HT1080 (cell line): ENCODE data around the gene DISC1. TPM values are rescaled to one million over a fixed set of nuclear protein-coding genes. Genes with fewer than 3 reads are reported as not detected.
"Not testable (repeated sequence)": the region's sequence is repeated elsewhere in the genome, so short reads cannot be mapped to it uniquely, and the experiment has no call there.

Experiments used
- DNase-seq: peaks from one replicate; pipeline ENCODE4 v3.0.0-alpha.2; 2015; ENCODE audit warnings: low read depth
- total RNA-seq: library from RNA; depleted of rRNA; stranded (reverse); fragments of >200 nt; shearing (Covaris generic); gene quantifications from 2 replicates; pipeline ENCODE4 v1.2.3, GENCODE V29; 2014

DISC1 gene
- total RNA-seq, 1 experiment from 2014 or later, result 5.5 TPM

DNA sequence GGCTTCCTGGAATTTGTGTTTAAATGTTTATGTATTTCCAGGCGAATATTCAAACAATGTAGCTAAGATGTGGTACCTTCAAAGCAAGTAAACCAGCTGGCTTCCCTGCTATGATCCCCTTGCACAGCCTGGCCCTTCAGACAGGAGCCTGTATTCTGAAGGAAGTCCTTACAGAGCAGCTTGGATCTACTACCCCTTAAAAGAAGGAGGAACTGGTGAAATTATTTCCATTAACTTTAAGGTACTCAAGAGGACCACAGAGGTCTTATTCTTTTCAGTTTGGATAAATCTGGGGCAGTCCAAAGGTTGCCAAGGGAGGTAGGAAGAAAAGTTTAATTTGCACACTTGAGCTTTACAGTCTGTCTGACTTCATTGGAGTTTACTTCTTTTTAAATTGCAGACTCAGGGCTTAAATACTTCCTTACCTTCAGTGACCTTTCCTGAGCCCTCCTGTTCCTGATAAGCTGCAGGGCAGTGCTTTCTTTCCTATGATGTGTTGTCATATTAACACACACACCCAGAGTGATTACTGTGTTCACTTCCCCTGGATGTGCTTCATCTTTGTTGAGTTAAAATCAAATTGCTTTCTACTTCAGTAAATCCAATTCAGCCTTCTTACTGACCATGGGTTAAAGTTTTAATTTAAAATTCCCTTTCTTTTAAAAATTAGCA, 40.5 kb downstream of the DISC1 start:
- no peak for DNase-seq

DNA sequence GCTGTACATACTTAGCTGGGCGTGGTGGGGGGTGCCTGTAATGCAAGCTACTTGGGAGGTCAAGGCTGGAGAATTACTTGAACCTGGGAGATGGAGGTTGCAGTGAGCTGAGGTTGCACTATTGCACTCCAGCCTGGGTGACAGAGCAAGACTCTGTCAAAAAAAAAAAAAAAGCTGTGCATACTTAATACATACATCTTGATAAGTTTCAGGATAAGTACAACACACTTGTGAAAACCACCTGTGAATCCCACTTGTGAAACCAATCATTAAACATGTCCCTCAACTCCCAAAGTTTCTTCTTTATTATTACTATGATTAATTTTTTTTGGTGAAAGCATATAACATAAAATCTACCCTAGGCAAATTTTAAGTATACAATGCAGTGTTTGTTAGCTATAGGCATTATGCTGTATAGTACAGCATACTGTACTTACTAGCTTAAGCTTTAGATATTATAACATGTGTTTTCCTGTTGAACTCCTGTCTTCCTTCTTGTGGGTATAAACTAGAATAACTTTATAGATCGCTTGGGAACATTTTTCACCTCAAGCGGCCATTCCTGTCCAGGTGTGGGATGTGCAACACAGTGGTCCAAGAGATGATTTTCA, 41.4 kb downstream of the DISC1 start:
- DNase-seq, result no peak

DNA sequence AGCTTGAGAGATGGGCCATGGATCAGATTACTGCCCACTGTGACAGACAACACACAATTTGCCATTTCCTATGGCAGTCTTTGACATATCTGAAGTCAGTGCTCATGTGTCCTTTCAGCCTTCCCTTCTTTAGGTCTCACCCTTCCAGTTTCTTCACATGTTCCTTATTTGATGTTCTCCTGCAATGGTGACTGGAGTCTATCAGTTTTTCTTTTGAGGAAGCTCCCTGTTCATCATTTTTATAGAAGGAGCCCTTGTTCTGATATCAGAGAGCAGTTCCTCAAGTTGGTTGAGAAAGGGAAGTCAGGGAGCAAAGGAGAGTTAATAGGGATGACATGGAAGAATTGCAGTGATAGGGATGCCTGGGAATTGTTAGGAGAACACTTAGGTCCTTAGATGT, 42.2 kb downstream of the DISC1 start:
- no peak for DNase-seq

DNA sequence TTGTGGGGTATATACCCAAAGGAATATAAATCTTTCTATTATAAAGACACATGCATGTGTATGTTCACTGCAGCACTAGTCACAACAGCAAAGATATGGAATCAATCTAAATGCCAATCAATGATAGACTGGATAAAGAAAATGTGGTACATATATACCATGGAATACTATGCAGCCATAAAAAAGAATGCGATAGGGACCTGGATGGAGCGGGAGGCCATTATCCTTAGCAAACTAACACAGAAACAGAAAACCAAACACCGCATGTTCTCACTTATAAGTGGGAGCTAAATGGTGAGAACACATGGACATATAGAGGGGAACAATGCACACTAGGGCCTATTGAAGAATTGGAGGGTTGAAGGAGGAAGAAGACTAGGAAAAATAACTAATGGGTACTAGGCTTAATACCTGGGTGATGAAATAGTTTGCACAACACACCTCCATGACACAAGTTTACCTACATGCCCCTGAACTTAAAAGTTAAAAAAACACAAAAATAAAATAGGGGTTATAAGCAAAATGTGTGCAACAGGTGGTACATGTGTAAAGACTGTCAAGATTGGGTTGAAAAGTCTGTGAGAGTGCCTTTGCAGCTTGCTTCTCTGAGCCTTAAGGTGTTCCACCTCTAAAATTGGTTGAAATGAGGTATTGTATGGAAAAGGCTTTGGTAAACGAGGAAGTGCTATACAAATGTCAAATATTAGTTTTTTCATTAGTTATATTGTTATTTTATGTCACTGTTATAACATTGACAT, 43.5 kb downstream of the DISC1 start:
- not testable (repeated sequence) for DNase-seq

DNA sequence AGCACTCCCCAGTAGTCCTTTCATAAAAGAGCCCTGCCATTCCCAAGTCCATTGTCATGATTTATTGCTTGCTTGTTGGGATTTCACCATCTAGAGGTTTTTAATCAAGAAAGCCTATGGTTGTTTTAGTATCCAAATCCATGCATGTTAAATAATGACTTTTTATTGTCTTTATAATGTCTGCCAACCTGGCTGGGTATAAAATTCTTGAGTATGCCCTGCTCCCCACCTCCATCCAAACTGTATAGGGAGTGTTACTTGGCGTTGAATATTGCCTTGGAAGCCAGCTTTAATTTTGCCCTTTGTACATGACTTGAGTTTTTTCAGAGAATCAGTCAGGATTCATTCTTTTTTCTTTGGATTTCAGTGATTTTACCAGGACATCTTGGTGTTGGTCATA, 44.2 kb downstream of the DISC1 start:
- no peak for DNase-seq

DNA sequence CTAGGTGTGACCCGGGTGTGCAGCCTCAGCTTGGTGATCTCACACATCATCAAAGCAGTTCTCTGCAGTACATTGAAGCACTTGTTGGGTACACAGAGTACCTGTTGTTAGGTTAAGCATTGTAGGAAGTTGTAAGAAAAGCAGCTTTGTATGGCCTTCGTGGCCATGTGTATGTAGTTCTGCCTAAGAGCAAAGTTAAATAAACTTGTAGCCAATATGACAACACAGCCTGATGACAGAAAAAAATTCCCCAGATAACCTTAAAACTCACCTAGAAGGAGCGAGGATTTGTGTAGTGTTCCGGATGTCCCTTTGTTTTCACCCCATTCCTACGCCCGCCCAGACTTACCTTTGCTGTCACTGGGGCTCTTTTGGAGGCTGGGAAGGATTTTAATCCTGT, 48.0 kb downstream of the DISC1 start:
- DNase-seq, result no peak

DNA sequence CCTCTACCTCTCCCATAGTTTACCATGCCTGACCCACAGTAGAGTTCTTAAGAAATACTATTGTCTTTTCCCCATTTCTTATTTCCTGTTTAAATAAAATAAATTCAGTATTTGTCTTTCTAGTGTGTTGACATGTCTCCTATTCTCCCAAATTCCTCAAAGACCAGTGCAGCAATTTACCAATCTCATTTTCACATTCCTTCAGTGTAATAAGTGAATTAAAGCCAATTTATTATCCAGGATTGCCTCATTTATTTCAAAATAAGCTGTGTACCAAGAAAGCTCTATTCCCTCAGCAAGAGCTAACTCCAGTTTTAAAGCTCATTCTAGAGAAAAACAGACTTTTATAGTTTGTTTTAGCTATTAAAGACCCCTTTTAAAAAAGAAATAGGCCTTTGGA, 49.9 kb downstream of the DISC1 start:
- DNase-seq, result no peak

DNA sequence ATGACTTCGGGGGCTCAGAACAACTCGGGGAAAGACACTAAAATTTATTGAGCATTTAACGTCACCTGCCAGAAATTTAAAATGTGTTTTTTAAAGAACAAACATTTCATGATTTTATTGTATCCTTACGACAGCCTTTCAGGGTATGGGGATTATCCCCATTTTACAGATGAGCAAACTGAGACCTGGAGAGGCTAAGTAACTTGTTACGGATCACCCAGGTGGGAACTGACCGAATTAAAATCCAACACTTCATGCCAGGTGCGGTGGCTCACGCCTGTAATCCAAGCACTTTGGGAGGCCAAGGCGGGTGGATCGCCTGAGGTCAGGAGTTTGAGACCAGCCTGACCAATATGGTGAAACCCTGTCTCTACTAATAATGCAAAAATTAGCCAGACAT, 50.9 kb downstream of the DISC1 start:
- no peak for DNase-seq

- DNase-seq, result no peak
Observed at GRCh38 chr1:231678011-231678432, 51.4 kb downstream of the DISC1 start.

DNA sequence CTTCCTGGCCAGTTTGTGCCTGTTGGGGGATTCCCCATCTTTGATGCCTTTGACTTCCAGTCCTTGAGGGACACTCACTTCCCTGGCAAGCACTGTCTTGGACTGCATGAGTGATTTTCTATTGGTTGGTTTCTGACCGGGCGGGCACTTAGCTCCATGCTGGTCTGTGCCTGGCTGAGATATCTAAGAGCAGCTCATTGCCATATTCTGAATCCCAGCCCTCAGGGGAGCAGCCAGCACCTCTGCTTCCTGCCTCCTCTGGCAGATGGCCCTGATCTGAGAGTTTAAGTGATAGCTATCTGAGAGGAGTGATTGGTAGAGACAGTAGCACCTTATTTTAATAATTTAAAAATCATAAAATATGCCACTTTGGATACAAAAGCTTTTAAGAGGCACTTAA, 52.5 kb downstream of the DISC1 start:
- no peak for DNase-seq

- DNase-seq, result no peak
Observed at GRCh38 chr1:231681006-231681405, 54.4 kb downstream of the DISC1 start.

- DNase-seq, result no peak
Observed at GRCh38 chr1:231682779-231683178, 56.2 kb downstream of the DISC1 start.

DNA sequence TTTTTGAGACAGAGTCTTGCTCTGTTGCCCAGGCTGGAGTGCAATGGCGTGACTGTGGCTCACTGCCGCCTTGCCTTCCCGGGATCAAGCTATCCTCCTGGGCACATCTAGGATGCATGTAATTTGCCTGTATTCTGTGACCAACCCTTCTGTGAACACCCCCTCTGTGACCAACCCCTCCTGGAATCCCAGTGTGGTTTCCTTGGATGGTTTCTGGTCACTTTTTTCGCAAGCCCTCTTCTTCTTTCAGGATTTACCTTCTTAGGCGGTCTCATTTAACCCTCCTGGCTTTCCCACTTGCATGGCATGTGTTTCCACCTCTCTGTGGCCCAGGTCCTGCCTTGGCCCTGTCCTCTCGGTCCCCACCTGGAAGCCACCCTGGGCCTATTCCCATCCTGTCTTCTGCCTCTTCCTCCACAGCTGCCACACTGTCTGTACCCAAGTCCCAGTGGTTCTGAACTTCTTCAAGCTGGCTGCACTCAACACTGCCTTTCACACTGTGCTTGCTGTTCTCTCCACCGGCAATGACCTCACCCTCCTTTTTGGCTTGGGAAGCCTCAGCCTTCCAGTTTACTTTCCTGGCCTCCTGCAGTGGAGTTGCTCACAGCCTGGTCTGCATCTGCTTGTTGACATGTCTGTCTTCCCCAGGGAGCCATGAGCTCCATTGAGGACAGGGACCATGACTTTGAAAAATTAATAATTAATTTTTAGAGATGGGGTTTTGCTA, 57.0 kb downstream of the DISC1 start:
- DNase-seq, result no peak

GRCh38 chr1:231684356-231685244, 58.0 kb downstream of the DISC1 start:
- no peak for DNase-seq

GRCh38 chr1:231686384-231686783, 59.8 kb downstream of the DISC1 start:
- DNase-seq, result no peak

- DNase-seq, result no peak
Observed at GRCh38 chr1:231688989-231689388, 62.4 kb downstream of the DISC1 start.

DNA sequence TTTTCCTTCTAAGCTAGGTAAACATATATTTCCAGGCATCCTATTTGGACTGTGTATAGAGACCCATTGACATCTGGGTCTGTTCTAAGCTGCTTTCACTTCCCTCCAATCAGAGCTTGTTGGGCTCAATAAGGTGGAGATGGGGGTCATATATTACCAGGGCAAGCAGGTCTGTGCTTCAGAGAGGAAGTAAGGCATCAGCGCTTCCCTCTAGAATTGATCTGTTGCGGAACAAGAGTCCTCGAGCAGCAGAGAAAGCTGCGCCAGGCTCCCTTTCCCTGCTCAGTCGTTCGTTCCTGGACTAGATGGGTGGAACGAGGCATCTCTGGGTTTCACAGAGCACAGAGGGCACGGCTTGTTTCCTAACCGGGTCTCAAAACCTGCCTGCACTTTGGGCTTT, 63.5 kb downstream of the DISC1 start:
- no peak for DNase-seq

GRCh38 chr1:231691618-231692259, 65.1 kb downstream of the DISC1 start:
- peak; percentile 42 for DNase-seq

GRCh38 chr1:231693361-231694074, 66.9 kb downstream of the DISC1 start:
- no peak for DNase-seq

- DNase-seq, result no peak
Observed at GRCh38 chr1:231694075-231694431, 67.5 kb downstream of the DISC1 start.
